BJ (cell line): ENCODE data around the gene TAS1R1. TPM values are rescaled to one million over a fixed set of nuclear protein-coding genes. Genes with fewer than 3 reads are reported as not detected.
A peak's percentile ranks its signal among the peaks of the same experiment; 100 is the strongest.

Experiments used
- CTCF ChIA-PET: fragments of 350-600 bp; formaldehyde crosslinking; extraction: SDS; loops from one replicate; lab custom pipeline; 2021; ENCODE audit warnings: antibody characterized with exemption, inconsistent platforms; lab: Yijun Ruan, JAX
- POLR2A ChIA-PET: fragments of 300-600 bp; sonication (Branson Sonifier 250); formaldehyde crosslinking; extraction: SDS; loops from one replicate; lab custom pipeline; 2021; ENCODE audit warnings: antibody characterized with exemption; lab: Charles Lee
- DNase-seq: peaks from one replicate; pipeline ENCODE4 v3.0.0-alpha.2; 2011; ENCODE audit warnings: low read depth
- H3K27me3 ChIP-seq: 2 replicates; pipeline ENCODE4 v1.6.0; 2011; ENCODE audit warnings: low read length; ENCODE audit not compliant: control insufficient read depth, insufficient read depth
- H3K36me3 ChIP-seq: 2 replicates; pipeline ENCODE4 v1.5.1; 2011; ENCODE audit warnings: low read length; ENCODE audit not compliant: control insufficient read depth, insufficient read depth
- H3K4me3 ChIP-seq: 2 replicates; pipeline ENCODE4 v1.5.1; 2011; ENCODE audit warnings: low read depth, mild to moderate bottlenecking, control low read depth, low read length
- CTCF ChIP-seq: IDR thresholded peaks from 2 replicates; pipeline ENCODE4 v1.5.1; 2011; ENCODE audit warnings: low read depth, mild to moderate bottlenecking, control low read depth, inconsistent platforms, low read length, moderate library complexity; ENCODE audit not compliant: insufficient read depth
- polyA plus RNA-seq: library from polyadenylated mRNA; depleted of rRNA; stranded (reverse); fragments of >200 nt; gene quantifications from 2 replicates; pipeline ENCODE4 v1.2.3, GENCODE V29; 2011

The TAS1R1 gene
- polyA plus RNA-seq, 1 experiment = 0.25 TPM

GRCh38 chr1:6513320-6513801 lies 41.7 kb upstream of the TAS1R1 start:
- no peaks in the 10 kb centered on the region for H3K27me3 ChIP-seq
- TF ChIP-seq CTCF = no peak
- no peak for DNase-seq
- H3K36me3 ChIP-seq = no peaks in the 10 kb centered on the region
- H3K4me3 ChIP-seq = no peak overlapping the region
- POLR2A ChIA-PET = no interaction called here
- CTCF ChIA-PET = interaction anchor here (0.6 to 2.3 kb wide), 5 partner anchors 9 to 134 kb away, joined by 3 to 8 read pairs (median 6); no protein-coding TSS in a partner anchor

GRCh38 chr1:6515771-6516170 lies 39.3 kb upstream of the TAS1R1 start:
- CTCF ChIA-PET = no interaction called here
- POLR2A ChIA-PET = no interaction called here
- DNase-seq = no peak
- H3K4me3 ChIP-seq = no peak overlapping the region
- no peaks in the 10 kb centered on the region for H3K27me3 ChIP-seq
- no peak for TF ChIP-seq CTCF
- no peaks in the 10 kb centered on the region for H3K36me3 ChIP-seq

GRCh38 chr1:6517435-6517851 lies 37.7 kb upstream of the TAS1R1 start:
- ChIA-PET CTCF (interaction anchor here (9.5 kb wide), 1 partner anchor 28 kb away, joined by 124 read pairs; the partner anchor contains the start of gene PLEKHG5), POLR2A (interaction anchor here (0.5 kb wide), 1 partner anchor 67 kb away, joined by 4 read pairs; no protein-coding TSS in a partner anchor)
- H3K4me3 ChIP-seq = no peak overlapping the region
- H3K36me3 ChIP-seq = no peaks in the 10 kb centered on the region
- no peak for DNase-seq
- no peaks in the 10 kb centered on the region for H3K27me3 ChIP-seq
- TF ChIP-seq CTCF = no peak

- ChIA-PET POLR2A (no interaction called here), CTCF (interaction anchor here (0.7 to 9.5 kb wide), 5 partner anchors 16 to 33 kb away, joined by 3 to 124 read pairs (median 3); partner anchors contain the start of gene PLEKHG5)
- H3K27me3 ChIP-seq = no peaks in the 10 kb centered on the region
- no peaks in the 10 kb centered on the region for H3K36me3 ChIP-seq
- DNase-seq = no peak
- H3K4me3 ChIP-seq = no peak overlapping the region
- no peak for TF ChIP-seq CTCF
Observed at GRCh38 chr1:6519491-6519934, 35.6 kb upstream of the TAS1R1 start.

- Histone ChIP-seq H3K36me3 (no peaks in the 10 kb centered on the region), H3K27me3 (no peaks in the 10 kb centered on the region), H3K4me3 (no peak overlapping the region)
- ChIA-PET POLR2A (interaction anchor here (0.7 kb wide), 1 partner anchor 315 kb away, joined by 3 read pairs; no protein-coding TSS in a partner anchor), CTCF (interaction anchor here (0.9 to 9.5 kb wide), 5 partner anchors 15 to 34 kb away, joined by 3 to 124 read pairs (median 4); partner anchors contain the start of genes NOL9 and PLEKHG5)
- peak; percentile 62 for DNase-seq
- no peak for TF ChIP-seq CTCF
Observed at GRCh38 chr1:6519935-6520671, 35.0 kb upstream of the TAS1R1 start.
